CD1c-positive myeloid dendritic cell (primary cell): ENCODE results near the gene CAV1.

Experiments
- DNase-seq: peaks from one replicate; pipeline ENCODE4 v3.0.0-alpha.2; 2016; ENCODE audit errors: extremely low spot score

The CAV1 gene

DNA sequence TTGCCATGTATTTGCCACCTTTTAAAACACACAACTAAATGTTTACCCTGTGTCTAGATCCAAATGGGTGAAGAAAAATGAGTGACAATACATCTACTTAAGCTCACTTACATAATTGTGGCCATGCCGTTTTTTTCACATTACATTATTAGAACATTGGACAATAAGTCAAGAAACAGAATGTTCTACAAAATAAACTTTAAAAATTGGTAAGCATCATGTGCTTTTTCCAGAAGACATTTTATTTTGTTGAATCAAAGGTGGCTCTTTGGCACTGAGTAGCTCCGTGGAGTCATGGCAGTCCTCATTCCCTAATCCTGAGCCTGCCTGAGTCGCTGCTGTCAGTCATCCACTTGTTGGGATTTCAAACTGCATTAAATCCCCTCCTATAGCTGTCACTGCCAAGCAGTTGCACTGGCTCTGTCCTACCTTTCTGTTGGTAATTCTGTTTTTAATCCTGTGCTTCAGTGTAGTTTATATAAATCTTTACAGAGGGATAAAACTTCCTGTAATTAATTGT, 32.3 kb downstream of the CAV1 start:
- DNase-seq: no peak

DNA sequence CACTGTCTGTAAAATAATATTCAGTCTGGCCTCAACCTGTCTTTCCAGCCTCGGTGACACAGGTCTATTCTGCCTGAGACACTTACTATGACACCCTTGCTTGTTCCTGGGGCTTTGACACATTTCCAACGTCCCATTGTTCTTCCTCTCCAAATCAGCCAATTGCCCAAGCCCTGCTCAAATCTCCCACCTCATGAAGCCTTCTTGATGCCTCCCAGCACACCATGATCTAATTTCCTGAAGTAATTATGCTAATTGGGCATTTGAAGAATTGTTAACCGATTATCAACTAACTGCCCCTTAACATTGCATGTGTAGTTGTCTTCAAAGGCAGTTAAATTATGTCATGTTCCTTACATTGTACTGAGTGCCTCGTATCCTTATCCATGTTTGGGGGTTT, 33.1 kb downstream of the CAV1 start:
- DNase-seq: no peak

DNA sequence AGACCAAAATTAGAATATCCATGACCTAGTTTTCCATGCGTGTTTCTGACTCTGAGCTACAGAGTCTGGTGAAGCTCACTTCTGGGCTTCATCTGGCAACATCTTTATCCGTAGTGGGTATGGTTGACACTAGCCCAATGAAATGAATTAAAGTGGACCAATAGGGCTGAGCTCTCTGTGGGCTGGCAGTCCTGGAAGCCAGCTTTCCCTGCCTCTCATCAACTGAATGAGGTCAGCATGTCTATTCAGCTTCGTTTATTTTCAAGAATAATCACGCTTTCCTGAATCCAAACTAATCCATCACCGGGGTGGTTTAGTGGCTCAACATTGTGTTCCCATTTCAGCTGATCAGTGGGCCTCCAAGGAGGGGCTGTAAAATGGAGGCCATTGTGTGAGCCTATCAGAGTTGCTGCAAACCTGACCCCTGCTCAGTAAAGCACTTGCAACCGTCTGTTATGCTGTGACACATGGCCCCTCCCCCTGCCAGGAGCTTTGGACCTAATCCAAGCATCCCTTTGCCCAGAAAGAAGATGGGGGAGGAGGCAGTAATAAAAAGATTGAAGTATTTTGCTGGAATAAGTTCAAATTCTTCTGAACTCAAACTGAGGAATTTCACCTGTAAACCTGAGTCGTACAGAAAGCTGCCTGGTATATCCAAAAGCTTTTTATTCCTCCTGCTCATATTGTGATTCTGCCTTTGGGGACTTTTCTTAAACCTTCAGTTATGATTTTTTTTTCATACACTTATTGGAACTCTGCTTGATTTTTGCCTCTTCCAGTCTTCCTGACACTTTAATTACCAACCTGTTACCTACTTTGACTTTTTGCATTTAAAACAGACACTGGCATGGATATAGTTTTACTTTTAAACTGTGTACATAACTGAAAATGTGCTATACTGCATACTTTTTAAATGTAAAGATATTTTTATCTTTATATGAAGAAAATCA, 35.5 kb downstream of the CAV1 start:
- DNase-seq: no peak

DNA sequence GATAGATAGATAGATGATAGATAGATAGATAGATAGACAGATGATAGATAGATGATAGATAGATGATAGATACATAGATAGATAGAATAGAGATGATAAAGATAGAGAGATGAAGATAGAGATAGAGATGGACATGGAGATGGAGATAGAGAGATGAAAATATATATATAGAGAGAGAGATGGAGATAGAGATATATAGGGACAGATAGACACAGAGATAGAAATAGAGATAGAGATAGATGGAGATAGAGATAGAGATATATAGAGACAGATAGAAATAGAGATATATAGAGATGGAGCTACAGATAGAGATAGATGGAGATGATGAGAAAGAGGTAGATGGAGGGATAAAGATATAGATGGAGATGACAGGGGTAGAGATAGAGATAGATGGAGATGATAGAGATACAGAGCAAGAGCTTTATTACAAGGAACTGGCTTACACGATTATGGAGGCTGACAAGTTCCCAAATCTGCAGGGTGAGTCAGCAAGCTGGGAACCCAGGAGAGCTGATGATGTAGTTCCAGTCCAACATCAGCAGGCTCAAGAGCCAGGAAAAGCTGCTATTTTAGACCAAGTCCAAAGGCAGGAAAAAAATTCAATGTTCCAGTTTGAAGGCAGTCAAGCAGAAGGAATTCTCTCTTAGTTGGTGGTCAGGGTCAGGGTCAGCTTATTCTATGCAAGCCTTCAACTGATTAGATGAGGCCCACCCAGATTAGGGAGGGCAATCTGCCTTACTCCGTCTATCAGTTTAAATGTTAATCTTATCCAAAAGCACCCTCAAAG, 37.1 kb downstream of the CAV1 start:
- DNase-seq: no peak

DNA sequence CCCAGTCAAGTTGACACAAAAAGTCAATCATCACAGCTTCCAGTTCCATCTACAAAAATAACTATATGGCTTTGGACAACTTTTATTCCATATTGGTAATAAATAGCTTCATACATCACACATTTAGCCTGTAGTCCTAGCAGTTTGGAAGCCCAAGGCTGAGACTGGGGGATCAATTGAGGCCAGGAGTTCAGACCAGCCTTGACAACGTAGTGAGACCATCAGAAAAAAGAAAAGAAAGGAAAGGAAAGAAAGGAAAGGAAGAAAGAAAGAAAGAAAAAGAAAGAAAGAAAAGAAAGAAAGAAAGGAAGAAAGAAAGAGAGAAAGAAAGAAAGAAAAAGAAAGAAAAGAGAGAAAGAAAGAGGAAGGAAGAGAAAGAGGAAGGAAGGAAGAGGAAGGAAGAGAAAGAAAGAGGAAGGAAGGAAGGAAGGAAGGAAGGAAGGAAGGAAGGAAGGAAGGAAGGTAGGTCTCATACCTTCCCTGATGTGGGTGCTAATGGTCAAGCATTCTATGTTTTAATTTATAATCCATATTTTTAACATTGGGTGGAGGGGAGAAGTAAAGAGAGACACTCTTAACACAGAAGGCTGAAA, 37.8 kb downstream of the CAV1 start:
- no peak for DNase-seq

DNA sequence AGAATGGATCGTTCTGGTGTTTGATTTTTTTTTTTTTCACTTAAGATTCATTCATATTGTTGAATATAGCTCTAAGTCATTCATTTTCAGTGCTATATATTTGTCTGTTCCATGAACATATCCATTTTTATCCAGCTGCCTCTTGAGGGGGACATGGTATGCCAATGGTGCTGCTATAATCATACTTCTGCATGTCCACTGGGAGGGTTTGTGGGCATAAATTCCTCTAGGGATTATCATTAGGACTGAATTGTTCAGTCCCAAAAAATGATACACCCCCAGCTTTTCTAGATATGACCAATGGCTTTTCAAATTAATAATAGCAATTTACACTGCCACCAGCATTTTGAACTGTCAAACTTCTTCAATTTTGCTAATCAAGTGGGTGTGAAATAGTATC, 41.1 kb downstream of the CAV1 start:
- no peak for DNase-seq

DNA sequence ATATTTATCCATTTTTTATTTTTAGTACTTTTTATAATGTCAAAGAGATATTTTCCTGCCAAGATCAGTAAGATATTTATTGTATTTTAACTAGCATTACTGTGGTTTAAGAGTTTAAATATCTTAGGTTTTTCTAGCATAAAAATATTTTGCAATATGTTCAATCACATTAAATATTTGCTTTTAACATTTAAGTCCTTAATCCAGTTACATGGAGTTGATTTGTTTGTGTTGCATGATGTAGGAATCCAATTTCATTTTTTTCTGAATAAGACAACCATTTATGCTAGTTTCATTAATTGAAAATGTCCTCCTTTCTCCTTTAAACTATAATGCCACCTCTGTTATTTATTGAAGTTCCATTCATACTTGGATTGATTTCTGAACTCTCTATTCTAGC, 41.8 kb downstream of the CAV1 start:
- DNase-seq: no peak

DNA sequence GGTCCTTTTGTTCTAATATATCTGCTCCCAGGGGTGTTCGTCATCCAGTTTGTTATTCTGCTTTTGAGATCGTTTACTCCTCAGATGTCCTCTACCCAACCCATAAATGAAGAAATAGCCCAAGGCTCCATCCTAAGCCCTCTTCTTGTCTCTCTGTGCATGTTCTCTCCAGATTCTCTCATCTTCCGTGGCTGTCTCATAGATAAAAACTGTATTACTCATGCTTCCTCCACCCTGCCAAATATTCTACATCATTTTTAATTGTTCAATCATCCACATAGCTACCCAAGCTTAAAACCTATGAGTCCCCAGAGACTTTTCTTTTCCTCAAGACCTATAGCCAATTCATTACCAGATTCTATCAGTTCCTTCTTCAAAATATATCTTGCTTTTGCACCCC, 44.9 kb downstream of the CAV1 start:
- DNase-seq: no peak

DNA sequence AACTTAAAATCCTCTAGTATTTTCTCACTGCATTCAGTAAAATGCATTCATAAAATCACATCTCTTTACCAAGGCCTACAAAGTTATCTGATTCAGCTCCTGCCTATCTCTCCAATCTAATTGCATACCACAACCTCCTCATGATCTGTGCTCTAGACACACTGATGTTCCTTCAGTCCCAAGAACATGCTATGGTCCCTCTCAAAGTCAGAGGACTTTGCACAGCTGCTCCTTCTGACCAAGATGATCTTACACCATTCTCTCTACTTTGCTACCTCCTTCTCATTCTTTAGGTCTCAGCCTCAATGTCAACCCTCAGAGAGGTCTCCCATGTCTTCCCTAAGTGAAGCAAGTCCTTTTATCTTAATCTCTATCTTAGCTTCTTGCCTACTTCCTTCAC, 45.5 kb downstream of the CAV1 start:
- DNase-seq: no peak

DNA sequence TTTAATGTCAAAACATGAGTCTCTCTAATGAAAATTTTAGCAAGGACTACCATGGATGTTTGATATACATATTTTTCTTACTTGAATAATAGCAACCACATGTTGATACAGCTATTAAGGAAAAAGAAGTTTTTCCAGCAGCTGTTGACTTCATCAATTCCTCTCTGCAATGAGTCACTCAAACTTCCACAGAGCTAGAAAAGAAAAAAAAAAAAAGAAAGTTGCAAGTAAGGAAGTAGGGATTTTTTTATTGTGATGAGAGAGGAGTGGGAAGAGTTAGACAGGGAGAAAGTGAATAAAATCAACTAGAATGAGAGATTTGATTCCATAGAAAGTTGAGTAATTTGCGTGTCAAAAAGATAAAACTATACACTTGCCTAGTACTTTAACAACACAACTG, 46.2 kb downstream of the CAV1 start:
- no peak for DNase-seq

DNA sequence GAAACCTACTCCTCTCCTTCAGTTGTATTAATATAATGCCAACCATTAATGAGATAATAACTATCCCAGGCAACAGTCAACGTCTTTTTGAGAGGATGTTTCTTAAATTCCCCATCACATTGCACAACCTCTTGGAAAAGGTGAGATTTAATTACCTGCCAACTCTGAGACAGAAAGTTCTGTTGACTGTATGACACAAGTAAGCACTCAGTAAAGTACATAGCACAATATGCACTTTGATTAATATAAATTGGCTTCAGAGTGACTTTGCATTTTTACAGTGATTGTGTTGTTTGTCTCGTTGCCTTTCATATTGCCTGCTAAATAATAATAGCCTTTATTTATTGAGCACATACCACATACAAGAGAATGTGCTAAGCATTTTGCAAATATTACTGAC, 46.7 kb downstream of the CAV1 start:
- DNase-seq: no peak

DNA sequence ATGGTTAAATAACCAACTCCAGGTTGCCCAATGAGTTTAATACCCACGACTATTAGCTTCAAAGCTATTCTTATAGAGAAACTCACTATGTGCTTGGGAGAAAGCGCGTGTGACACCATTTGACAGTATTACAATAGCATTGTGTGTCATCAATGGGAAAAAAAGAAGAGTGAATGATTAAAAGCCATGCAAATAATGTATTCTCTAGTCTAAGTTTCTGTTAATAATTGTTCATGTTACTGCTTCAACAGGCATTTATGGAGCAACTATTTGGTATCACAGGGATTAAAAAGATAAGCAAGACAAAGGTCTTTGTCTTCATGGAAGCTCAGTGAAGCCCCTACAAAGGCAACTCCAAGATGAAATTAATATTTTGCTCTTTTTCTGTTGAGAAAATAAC, 47.2 kb downstream of the CAV1 start:
- no peak for DNase-seq

DNA sequence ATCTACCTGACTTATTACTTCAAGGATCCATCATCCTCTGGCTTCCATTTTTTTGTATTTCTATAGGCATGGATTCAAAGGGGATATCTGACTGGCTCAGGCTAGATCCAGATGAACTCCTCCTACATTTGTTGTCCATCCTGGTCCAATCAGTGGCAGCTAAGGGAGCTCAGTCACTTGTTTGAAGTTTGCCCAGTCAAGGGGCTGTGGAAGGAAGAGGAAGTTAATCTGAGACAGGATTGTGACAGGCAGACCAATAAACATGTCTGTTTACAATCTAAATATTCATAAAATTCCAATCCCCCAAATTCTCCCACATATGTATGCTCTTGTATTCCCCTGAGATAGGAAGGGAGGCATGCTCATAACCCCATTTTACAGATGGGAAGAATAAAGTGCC, 48.7 kb downstream of the CAV1 start:
- no peak for DNase-seq

DNA sequence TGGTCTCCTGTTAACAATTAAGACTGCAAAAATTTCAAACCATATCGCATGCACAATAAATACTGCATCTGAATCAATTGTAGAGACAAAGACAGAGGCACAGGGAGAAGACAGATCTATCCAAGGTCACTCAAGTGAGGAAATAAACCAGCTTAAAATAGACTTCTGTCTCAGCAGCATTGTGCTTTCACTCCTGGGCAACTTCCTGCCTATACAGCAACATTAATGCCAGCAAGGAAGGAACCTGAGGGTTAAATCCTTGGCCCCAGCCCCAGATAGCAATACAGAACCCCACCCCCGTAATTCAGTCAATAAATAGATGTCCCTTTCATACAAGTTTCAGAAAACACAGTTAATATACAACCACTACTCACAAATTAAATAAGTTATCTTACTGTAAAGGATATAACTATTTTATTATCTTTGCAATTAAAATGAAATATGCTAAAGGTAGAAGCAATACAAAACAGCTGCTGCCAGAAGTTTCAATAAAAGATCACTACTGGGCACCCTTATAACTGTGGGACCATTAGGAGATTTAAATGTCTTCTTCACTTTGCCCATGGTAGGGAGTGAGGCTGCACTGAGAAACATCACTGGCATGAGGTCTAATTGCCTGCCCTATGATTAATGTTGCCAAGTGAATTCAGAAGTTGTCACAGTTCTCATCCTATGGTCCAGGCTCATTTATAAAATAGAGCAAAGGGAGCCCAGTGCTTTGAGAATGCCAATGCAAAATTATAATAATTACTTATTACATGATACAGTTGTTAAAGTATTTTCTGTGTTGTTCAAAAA, 49.4 kb downstream of the CAV1 start:
- DNase-seq: no peak

DNA sequence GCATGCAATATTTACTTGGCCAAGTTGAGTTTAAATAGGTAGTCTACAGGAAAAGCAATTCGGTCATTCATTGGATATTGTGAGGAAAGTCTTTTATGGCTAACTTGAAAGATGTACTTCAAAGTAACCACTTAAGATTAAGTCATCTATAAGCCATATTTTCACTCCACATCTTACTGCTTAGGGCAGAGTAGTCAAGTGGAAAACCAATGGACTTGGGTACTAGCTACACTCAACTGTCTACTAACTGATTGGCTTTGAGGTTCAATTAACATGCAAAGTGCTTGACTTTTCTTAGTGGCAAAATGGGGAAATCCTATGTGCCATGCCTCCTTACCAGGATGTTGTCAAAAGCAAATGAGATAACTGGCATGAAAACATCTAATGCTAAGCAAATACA, 51.0 kb downstream of the CAV1 start:
- DNase-seq: no peak

DNA sequence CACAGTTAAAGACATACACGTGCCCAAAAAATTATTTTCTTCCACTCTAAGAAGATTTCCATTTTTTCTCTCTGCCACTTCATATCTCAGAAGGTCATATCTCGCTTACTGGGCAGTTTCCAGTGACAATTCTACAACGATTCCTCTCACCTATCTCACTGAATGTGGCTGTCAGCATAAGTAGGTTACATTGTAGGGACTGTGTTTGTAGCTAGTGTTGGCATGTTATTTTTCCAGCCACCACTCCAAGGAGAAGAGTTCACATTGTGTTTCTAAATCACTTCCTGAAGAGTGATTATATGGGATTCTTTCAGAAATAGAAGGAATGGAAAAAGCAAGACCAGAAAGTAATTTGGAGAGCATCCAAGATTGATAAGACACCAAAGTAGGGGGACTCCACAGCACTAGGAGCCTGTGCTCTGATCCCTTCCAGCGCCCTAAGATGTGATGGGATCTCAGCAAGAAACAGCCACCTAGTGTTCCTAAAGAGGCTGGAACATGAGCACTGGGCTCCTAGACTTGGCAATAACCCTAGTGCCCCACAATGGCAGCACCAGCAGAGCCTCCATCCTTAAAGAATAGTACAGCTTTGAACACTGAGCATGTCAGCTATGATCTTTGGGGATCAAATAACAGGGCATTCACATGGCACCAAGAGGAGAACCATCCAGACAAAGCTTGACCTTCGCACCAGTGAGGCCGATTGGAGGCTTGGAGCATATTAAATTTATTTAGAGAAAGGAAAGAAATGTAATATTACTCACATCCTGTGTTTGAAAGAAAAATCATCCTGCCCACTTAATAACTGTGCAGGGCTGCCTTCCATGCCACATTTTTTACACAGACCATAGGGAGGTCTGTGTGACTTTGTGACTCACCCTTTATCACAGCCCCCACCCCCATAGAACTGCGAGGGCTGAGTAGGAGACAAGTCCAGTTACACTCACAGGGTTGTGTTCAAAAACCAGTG, 51.8 kb downstream of the CAV1 start:
- DNase-seq: no peak

DNA sequence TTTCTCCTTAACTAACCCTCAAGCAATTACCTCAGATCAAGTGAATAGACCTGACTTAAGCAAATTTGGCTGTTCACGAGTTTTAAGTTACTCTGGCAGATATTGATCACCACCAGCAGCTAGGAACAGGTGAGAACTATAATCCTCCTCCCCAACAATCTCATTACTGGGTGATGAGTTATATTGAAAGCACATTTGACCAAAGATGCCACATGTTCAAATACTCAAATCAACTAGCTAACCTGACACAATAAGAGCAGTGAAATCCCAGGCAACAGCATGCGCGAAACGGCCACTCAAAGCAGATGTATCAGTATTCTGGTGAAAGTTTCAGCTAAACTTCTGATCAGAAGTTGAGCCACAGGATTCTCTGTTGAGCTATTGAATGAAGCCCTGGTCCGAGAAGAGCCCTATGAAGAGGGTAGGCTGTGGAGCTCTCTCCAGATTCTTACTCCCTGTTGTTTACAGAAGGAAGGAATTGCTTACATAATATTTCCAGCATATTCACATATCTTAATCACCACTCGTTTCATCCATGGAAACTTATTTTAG, 52.6 kb downstream of the CAV1 start:
- no peak for DNase-seq

DNA sequence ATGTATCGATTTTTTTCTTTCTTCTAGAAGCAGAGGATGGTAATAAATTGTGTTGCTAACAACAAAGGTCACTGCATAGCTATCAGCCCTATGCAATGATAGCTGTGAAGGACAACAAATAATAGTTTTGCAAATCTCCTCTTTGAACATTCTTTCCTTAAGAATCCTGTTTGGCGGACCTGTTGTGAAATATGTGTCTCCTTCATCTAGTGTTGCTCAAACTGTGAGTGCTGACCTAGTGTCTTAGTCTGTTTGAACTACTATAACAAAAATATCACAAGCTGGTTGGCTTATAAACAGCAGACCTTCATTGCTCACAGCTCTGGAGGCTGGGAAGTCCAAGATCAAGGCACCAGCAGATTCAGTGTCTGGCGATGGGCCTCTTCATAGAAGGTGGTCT, 53.7 kb downstream of the CAV1 start:
- DNase-seq: no peak

DNA sequence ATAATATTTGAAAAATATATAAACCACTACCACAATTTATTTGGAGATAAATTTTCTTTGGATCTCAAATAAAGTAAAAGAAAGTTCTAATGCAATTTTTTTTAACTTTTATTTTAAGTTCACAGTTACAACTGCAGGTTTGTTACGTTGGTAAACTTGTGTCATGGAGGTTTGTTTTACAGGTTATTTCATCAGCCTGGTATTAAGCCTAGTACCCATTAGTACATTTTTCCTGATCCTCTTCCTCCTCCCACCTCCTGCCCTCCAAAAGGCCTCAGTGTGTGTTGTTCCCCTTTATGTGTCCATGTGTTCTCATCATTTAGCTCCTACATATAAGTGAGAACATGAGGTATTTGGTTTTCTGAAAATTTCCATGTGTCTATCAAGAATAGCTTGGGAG, 54.5 kb downstream of the CAV1 start:
- DNase-seq: no peak

DNA sequence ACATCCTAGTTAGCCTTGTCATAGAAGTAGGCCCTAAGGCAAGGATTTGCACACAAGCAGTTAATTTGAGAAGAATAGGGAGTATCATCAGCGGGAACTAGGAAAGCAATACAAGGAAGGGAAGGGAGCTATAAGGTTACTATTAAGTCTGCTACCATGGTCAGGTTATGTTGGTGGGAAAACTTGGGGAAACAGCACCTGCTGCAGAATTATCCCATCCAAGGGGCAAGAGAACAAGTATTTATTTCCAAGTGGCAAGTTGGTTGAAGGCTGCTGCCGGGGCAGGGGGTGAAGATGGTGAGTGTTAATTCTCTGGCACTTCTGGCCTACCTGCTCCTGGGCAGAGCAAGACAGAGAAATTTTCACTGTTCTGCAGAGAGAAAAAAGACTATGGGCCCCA, 55.0 kb downstream of the CAV1 start:
- DNase-seq: no peak
